Nephron (organoid): ENCODE results near the gene USE1.
"Not testable (repeated sequence)": the region's sequence is repeated elsewhere in the genome, so short reads cannot be mapped to it uniquely, and the experiment has no call there.

ENCODE experiments used
- H3K27ac Mint-ChIP-seq, 3 experiments: 2 replicates each; pipeline ENCODE4 v1.8.0; 2020; ENCODE audit warnings: mixed read lengths in 3 of 3, mild to moderate bottlenecking in 2 of 3, moderate library complexity in 1 of 3
- H3K27me3 Mint-ChIP-seq: 2 replicates; pipeline ENCODE4 v1.8.0; 2021; ENCODE audit warnings: low read depth, mild to moderate bottlenecking, moderate library complexity, mixed read lengths
- H3K36me3 Mint-ChIP-seq: 2 replicates; pipeline ENCODE4 v1.8.0; 2020; ENCODE audit warnings: low read depth, mixed read lengths
- H3K4me1 Mint-ChIP-seq: 2 replicates; pipeline ENCODE4 v1.8.0; 2020; ENCODE audit warnings: mixed read lengths
- H3K4me3 Mint-ChIP-seq, 3 experiments: 2 replicates each; pipeline ENCODE4 v1.8.0; 2020; ENCODE audit warnings: mild to moderate bottlenecking in 3 of 3, mixed read lengths in 3 of 3, moderate library complexity in 2 of 3
- H3K9me3 Mint-ChIP-seq: 2 replicates; pipeline ENCODE4 v1.8.0; 2020; ENCODE audit warnings: mixed read lengths
- CTCF ChIP-seq, 3 experiments: fragments of 200-600 bp; sonication (generic); IDR thresholded peaks; one replicate each; pipeline ENCODE4 v1.5.0; 2021; ENCODE audit warnings: antibody characterized with exemption in 3 of 3; ENCODE audit not compliant: unreplicated experiment in 3 of 3

The USE1 gene

GRCh38 chr19:17178291-17178690 is 36.9 kb upstream of the USE1 start:
- Mint-ChIP-seq H3K4me3 (no peak overlapping the region), H3K36me3 (peaks cover 24% of the 10 kb centered on the region), H3K9me3 (no peaks in the 10 kb centered on the region), H3K27ac (no peak overlapping the region), H3K27me3 (no peaks in the 10 kb centered on the region), H3K4me1 (no peaks in the 10 kb centered on the region)
- TF ChIP-seq CTCF (IDR thresholded peaks at IDR 0.05; ENCODE audit: unreplicated experiment in 3 of 3) = no peak

GRCh38 chr19:17180997-17181702 is 34.0 kb upstream of the USE1 start:
- H3K27ac Mint-ChIP-seq = no peak overlapping the region
- no peak overlapping the region for H3K4me3 Mint-ChIP-seq
- no peaks in the 10 kb centered on the region for H3K9me3 Mint-ChIP-seq
- H3K27me3 Mint-ChIP-seq = peaks cover 3% of the 10 kb centered on the region
- peaks cover 5% of the 10 kb centered on the region for H3K4me1 Mint-ChIP-seq
- TF ChIP-seq CTCF (IDR thresholded peaks at IDR 0.05; ENCODE audit: unreplicated experiment in 3 of 3) = no peak
- peaks cover 29% of the 10 kb centered on the region for H3K36me3 Mint-ChIP-seq

- no peak for TF ChIP-seq CTCF (IDR thresholded peaks at IDR 0.05; ENCODE audit: unreplicated experiment in 3 of 3)
- peaks cover 5% of the 10 kb centered on the region for H3K4me1 Mint-ChIP-seq
- peaks cover 8% of the 10 kb centered on the region for H3K27me3 Mint-ChIP-seq
- H3K27ac Mint-ChIP-seq = peak overlapping the region in 1 of 3 experiments; percentile 27
- peaks cover 36% of the 10 kb centered on the region for H3K36me3 Mint-ChIP-seq
- H3K9me3 Mint-ChIP-seq = no peaks in the 10 kb centered on the region
- H3K4me3 Mint-ChIP-seq = no peak overlapping the region
Measured at GRCh38 chr19:17183271-17183761, 31.8 kb upstream of the USE1 start.

GRCh38 chr19:17183858-17184321 is 31.3 kb upstream of the USE1 start:
- Mint-ChIP-seq H3K4me1 (peaks cover 5% of the 10 kb centered on the region), H3K4me3 (no peak overlapping the region), H3K27ac (peak overlapping the region in 2 of 3 experiments; percentile 8 to 27), H3K27me3 (peaks cover 8% of the 10 kb centered on the region), H3K36me3 (peaks cover 39% of the 10 kb centered on the region), H3K9me3 (no peaks in the 10 kb centered on the region)
- TF ChIP-seq CTCF (IDR thresholded peaks at IDR 0.05; ENCODE audit: unreplicated experiment in 3 of 3) = no peak

GRCh38 chr19:17184371-17184841 is 30.8 kb upstream of the USE1 start:
- Mint-ChIP-seq H3K27ac (peak overlapping the region in 2 of 3 experiments; percentile 8 to 27), H3K9me3 (no peaks in the 10 kb centered on the region), H3K4me1 (peaks cover 5% of the 10 kb centered on the region), H3K36me3 (peaks cover 42% of the 10 kb centered on the region), H3K4me3 (no peak overlapping the region), H3K27me3 (peaks cover 8% of the 10 kb centered on the region)
- TF ChIP-seq CTCF (IDR thresholded peaks at IDR 0.05; ENCODE audit: unreplicated experiment in 3 of 3) = no peak

GRCh38 chr19:17185590-17185989 is 29.6 kb upstream of the USE1 start:
- TF ChIP-seq CTCF (IDR thresholded peaks at IDR 0.05; ENCODE audit: unreplicated experiment in 3 of 3) = no peak
- Mint-ChIP-seq H3K9me3 (no peaks in the 10 kb centered on the region), H3K27ac (no peak overlapping the region), H3K4me1 (peaks cover 5% of the 10 kb centered on the region), H3K4me3 (no peak overlapping the region), H3K36me3 (peaks cover 44% of the 10 kb centered on the region), H3K27me3 (peaks cover 8% of the 10 kb centered on the region)

- H3K27me3 Mint-ChIP-seq, H3K4me3 Mint-ChIP-seq, H3K9me3 Mint-ChIP-seq, H3K4me1 Mint-ChIP-seq, H3K27ac Mint-ChIP-seq: not testable (repeated sequence)
- peaks cover 45% of the 10 kb centered on the region for H3K36me3 Mint-ChIP-seq
Measured at GRCh38 chr19:17191736-17192135, 23.4 kb upstream of the USE1 start.
